NCI-H1092 (cell line): ENCODE data around the gene SLC39A13.

Experiments
- DNase-seq: peaks from one replicate; lab custom pipeline; 2025; lab: John Stamatoyannopoulos, UW

SLC39A13 gene

GRCh38 chr11:47431356-47432083 is 23.1 kb downstream of the SLC39A13 start:
- no peak for DNase-seq

GRCh38 chr11:47433157-47433556 is 24.8 kb downstream of the SLC39A13 start:
- DNase-seq, result no peak

- DNase-seq, result no peak
These were observed 25.8 kb downstream of the SLC39A13 start for GRCh38 chr11:47434011-47434786.

GRCh38 chr11:47435687-47436086 is 27.3 kb downstream of the SLC39A13 start:
- no peak for DNase-seq

- no peak for DNase-seq
These were observed 28.3 kb downstream of the SLC39A13 start for GRCh38 chr11:47436726-47437125.

- no peak for DNase-seq
These were observed 28.9 kb downstream of the SLC39A13 start for GRCh38 chr11:47437218-47437745.

- peak; percentile 77 for DNase-seq
These were observed 29.5 kb downstream of the SLC39A13 start for GRCh38 chr11:47437746-47438418.

- no peak for DNase-seq
These were observed 30.3 kb downstream of the SLC39A13 start for GRCh38 chr11:47438721-47439120.

- DNase-seq, result no peak
These were observed 31.7 kb downstream of the SLC39A13 start for GRCh38 chr11:47440054-47440476.

- no peak for DNase-seq
These were observed 33.0 kb downstream of the SLC39A13 start for GRCh38 chr11:47441421-47441820.

- DNase-seq, result no peak
These were observed 34.1 kb downstream of the SLC39A13 start for GRCh38 chr11:47442514-47442913.

- DNase-seq, result peak; percentile 59
These were observed 34.8 kb downstream of the SLC39A13 start for GRCh38 chr11:47443028-47443700.

GRCh38 chr11:47443817-47444216 is 35.4 kb downstream of the SLC39A13 start:
- no peak for DNase-seq

- DNase-seq, result no peak
These were observed 37.5 kb downstream of the SLC39A13 start for GRCh38 chr11:47445840-47446239.

- no peak for DNase-seq
These were observed 38.4 kb downstream of the SLC39A13 start for GRCh38 chr11:47446833-47447232.

- no peak for DNase-seq
These were observed 39.5 kb downstream of the SLC39A13 start for GRCh38 chr11:47447906-47448305.

GRCh38 chr11:47448566-47449427 is 40.4 kb downstream of the SLC39A13 start, which contains the start of gene RAPSN:
RAPSN (minus strand) TSS chr11:47449136; CDS start chr11:47448964, 172 bp downstream.
- no peak for DNase-seq

- no peak for DNase-seq
These were observed 41.2 kb downstream of the SLC39A13 start for GRCh38 chr11:47449541-47449940.

- no peak for DNase-seq
These were observed 43.0 kb downstream of the SLC39A13 start for GRCh38 chr11:47451436-47451835.

- DNase-seq, result no peak
These were observed 43.6 kb downstream of the SLC39A13 start for GRCh38 chr11:47451990-47452389.

- DNase-seq, result no peak
These were observed 45.0 kb downstream of the SLC39A13 start for GRCh38 chr11:47453365-47453764.
